Stimulated activated CD4-positive, alpha-beta T cell treated with anti-CD3 and anti-CD28 coated beads, Interleukin-1b, Interleukin-23, amount 100 ng/mL, for 48 hours (primary cell): Measurements from ENCODE around the gene ABCG1.

Source experiments
- DNase-seq: peaks from one replicate; pipeline ENCODE4 v3.0.0-alpha.2; 2020

ABCG1 gene

GRCh38 chr21:42295845-42296244 is 76.9 kb downstream of the ABCG1 start:
- DNase-seq, result no peak

DNA sequence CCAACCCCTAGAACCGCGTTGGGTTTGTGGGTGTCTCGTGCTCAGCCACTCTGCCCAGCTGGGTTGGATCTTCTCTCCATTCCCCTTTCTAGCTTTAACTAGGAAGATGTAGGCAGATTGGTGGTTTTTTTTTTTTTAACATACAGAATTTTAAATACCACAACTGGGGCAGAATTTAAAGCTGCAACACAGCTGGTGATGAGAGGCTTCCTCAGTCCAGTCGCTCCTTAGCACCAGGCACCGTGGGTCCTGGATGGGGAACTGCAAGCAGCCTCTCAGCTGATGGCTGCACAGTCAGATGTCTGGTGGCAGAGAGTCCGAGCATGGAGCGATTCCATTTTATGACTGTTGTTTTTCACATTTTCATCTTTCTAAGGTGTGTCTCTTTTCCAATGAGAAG is 77.6 kb downstream of the ABCG1 start:
- DNase-seq, result no peak

DNA sequence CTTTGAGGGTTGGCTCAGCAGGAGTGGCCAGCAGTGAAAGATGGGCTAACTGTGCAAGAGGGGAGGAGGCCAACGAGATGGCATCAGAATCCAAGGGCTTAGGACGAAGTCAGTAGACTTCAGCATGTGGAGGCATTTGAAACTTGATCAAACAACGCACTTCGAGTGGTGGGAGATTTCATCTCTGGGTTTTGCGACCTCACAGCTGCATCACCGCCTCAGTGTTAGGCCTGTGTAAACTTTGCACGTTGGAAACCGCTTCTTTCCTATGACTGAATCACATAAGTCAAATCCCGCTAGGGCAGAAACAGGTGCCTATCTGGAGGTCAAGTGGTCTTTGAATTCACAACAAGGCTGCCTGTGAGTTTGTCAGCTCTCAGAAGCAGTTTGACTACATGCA is 78.4 kb downstream of the ABCG1 start:
- no peak for DNase-seq

DNA sequence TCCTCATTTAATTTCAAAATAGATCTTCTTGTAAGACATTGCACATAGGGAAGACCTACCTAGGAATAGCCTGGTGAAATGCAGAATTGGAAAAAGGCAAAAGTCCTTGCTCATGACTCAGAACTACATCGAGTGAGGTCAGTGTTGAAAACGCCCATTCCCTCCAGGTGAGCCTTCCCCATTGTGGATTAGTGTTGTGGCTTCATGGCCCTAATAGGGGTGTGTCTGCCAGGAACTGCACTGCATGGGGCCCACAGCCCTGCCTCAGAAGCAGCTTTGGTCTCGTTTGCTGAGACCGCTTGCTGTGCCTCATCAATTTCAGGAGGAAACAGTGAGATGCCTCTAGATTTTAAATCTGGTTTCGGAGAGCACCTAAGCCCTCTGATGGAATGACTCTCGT is 79.3 kb downstream of the ABCG1 start:
- DNase-seq, result no peak

- no peak for DNase-seq
Measured at GRCh38 chr21:42298657-42299056, 79.7 kb downstream of the ABCG1 start.

DNA sequence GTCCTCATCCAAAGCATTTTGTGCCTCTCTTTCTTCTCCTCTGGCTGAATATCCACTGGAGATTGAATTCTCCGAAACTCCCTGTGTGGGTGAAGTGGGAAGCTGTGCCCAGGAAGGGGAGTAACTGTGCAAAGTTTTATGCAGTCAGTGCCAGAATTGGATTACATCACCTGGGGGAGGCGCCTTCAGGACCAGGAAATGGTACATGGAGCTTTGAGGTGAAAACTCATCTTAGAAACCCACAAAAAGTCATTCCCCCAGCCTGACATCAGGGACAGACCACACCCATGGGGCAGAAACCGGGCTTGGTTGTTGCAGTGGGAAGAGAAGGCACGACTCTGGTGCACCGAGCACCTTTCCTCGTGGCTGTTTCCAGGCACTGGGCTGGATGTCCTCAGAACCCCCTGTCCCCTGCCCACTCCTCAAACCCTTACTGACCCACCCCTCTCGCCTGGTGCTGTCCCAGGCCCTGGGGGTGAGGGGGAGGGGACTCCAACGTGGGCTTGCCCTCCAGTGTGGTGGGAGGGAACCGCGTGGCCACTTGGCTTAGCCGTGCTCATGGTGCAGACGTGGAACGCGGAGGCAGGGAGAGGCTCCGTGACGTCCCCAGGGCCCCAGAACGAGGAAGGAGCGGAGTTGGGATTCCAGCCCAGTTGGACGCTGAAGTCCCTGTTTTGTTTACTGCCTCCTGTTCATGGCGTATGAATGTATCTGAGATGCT is 80.5 kb downstream of the ABCG1 start:
- DNase-seq, result peak; percentile 46

DNA sequence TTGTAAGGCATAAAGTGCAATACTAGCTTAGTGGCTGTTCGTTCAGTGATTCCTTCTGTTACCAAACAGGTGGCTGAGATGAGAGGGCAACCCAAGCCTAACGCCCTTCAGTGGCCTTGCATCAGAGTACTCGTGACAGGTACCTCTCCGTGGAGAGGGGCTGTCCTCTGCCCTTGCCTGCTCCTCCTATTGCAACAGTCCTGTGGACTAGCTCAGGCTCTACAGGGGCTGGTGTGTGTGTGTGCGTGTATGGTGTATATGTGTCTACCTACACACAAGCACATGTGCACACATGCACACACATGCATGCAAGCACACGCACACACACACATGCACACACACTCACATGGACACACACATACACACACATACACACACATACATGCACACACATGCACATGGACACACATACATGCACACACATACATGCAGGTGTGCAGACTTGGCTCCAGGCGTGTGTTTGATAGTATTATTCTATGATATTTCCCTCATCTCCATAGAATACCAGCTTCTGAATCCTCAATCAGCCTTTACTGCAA is 81.2 kb downstream of the ABCG1 start:
- DNase-seq, result no peak

GRCh38 chr21:42300956-42301355 is 82.0 kb downstream of the ABCG1 start:
- DNase-seq, result no peak

- DNase-seq, result no peak
Measured at GRCh38 chr21:42301371-42302075, 82.6 kb downstream of the ABCG1 start.

DNA sequence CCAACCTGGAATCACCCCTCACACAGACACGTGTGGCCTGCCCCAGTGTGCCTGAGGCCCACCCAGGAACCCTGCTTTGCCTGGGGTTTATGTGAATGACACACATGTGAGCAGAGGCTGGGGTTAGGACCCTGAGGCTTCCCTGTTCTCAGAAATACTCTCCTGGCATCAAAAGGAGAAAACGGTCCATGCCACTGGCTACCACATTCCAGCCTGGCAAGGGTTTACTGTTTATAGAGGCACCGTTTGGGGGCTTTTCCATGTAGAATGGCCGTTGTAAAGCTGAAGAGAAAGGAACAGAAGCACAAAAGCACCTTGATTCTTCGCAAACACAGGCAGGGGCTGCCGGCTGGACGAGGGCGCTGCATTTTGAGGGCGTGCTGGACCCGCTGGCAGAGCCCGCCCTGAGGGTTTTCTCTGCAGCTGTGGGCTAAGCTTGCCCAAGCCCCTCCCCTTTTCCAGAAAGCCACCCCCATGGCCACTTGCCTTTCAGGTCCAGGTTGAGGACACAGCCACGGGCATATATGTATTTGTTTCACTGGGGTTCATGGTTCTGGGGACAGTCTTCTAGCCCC is 83.2 kb downstream of the ABCG1 start:
- DNase-seq, result no peak

DNA sequence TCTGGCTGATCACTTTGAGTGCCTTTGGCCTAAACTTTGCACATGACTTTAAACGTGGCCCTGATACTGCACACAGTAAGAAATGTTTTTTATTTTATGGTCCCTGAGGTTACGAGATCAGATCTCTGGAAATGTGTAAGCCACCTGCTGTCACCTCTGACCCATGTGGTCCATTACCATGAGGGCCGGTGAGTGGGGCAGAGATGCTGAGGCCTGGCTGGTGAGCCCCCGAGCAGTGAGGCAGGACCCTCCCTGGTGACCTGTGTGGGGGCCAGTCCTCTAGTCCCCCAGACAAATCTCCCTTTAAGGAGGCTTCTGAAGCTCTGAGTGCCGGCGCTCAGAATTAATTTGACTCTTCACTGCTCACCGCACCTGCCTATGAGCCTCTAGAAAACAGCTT is 83.9 kb downstream of the ABCG1 start:
- DNase-seq, result no peak

GRCh38 chr21:42303443-42303842 is 84.5 kb downstream of the ABCG1 start:
- no peak for DNase-seq

DNA sequence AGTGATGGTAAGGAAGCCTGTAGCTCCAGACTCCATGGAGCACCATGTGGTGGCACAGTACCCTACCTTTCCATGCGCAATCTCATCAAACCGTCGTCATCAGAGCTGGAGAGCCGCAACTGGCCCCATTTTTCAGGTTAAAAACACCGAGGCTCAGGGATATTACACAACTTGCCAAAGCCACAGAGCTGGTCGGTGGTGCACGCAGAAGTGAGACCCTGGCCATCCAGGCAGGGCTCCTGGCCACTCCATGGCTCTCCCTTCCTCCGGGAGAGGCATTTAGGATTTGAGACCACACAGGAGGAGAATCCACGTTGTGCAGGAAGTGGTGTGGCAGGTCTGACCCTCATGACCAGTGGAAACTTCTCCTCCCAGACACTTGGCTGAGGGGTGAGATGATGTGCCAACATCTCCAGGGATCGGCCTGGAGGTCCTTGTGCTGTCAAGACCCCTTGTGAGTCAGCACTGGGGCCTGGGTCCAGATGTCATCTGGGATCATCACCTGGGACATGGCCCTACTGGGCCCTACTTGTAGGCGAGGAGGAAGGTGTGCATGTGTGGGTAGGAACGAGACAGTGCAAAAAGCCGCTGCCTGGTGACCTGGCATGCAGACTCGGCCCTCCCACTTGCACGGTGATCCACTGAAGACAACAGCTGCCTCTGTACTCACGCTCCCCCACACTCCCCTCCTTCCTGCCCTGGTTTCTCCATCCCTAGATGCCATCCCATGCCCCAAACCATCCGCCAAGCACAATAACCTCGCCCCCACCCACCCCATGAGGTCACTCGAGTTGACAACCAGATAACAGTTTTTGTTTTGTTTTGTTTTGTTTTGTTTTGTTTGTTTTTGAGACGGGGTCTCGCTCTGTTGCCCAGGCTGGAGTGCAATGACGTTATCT is 85.9 kb downstream of the ABCG1 start:
- DNase-seq, result no peak

- DNase-seq, result no peak
Measured at GRCh38 chr21:42305707-42306147, 86.8 kb downstream of the ABCG1 start.

DNA sequence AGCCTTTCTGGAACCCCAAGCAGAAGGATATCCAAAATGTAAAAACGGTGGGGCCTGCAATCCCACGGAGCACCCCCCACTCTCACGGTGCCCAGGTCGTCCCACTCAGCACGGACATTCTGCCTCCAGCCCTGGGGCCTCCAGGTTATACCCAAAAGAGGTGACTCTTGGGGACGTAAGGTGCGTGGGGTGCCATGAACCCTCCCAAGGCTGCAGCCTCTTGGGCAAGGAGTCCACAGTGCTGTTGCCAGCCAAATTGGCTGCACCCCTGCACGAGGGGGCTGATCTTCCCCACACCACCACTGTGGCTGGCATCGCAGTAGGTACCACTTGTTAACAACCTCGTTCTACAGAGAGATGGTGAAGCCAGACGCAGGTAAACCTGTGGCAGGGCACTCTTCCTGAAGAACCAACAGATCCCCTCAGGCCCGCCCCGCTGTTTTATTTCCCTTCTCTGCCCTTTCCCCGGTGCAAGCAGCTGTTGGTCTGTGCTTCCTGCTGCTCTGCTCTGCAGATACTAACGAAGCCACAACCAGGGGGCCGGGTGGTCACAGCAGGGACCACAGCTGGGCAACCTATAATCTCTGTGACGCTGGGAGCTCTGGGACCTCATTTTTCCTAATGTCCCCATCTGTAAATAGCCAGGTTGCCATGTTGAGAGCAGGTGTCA is 87.6 kb downstream of the ABCG1 start:
- no peak for DNase-seq

GRCh38 chr21:42307106-42307505 is 88.2 kb downstream of the ABCG1 start:
- DNase-seq, result no peak

DNA sequence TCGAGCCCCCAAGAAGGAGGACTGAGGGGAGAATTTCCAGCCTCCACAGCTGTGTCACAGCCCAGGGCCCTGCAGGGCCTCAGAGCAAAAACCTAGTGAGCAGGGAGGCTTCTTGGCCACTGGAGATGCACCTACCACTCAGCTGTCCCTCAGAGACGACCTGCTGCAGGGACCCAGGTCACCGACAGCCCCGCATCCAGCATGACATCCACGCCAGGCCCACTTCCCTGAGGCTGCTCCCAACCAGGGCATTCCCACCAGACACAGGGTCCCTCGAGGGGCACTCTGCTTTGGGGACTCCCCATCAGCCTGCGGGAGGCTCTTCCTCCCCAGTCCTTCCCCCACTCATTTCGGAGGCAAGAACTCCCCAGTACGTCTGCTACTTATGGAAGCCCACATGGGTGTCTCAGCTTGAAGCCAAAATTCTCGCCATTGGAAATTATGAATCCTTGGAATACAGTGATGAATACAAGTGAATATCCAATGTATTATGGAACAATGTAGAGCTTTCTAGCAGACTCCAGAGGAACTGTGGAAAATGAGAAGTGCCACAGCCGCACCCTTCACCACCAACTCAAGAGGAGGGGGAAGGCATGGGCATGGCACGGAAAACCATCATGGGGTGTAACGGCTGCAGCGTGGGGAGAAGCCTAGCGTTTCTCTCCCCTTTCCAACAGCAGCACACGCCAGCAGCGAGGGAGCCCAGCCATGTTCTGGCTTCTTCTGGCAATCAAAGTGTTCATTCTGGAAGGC is 89.4 kb downstream of the ABCG1 start:
- no peak for DNase-seq

- no peak for DNase-seq
Measured at GRCh38 chr21:42308914-42309752, 90.2 kb downstream of the ABCG1 start.

DNA sequence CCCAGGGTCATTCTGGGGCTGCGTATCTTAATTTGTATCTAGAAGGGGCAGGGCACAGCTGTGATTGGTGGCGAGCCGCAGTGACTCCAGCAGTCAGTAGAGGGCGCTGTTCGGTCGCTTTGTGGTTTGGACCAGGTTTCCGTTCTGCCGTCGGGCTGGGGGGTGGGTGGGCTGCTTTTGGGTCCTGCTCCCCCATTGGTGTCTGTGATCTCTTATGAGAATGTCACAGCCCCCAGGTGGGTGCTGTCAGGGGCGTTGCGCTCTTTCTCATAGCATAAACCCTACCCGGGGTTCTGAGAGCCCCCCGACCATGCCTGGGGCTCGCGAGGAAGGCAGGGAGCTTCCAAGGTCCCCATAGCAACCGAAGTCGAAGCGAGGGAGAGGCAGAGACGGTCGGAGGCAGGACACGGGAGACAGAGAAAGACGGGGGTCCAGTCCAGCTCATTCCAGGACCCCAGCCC is 90.8 kb downstream of the ABCG1 start:
- peak; percentile 73 for DNase-seq

- no peak for DNase-seq
Measured at GRCh38 chr21:42310411-42311001, 91.6 kb downstream of the ABCG1 start.
